KBM-7 (cell line): Measurements from ENCODE around the gene PGM5.

Experiments used
- DNase-seq: peaks from one replicate; pipeline ENCODE4 v3.0.0-alpha.2; 2015
- in situ Hi-C: fragments of 300-500 bp; cut with MboI; formaldehyde crosslinking; loops from 2 replicates; pipeline ENCODE4 v1.14.3; 2020; ENCODE audit warnings: low sequenced_read_pairs, low pct_unique_long_range_greater_than_20kb, mixed read lengths

PGM5 gene

GRCh38 chr9:68480807-68481206, 124.4 kb downstream of the PGM5 start:
- DNase-seq, result no peak
- in situ Hi-C loops, result no loop called here

- in situ Hi-C loops, result no loop called here
These were observed 126.1 kb downstream of the PGM5 start for GRCh38 chr9:68482548-68482947.

GRCh38 chr9:68488126-68488525, 131.7 kb downstream of the PGM5 start:
- in situ Hi-C loops, result no loop called here
- no peak for DNase-seq

More at GRCh38 chr9:68482548-68482947, 126.1 kb downstream of the PGM5 start:
- DNase-seq, result no peak

- in situ Hi-C loops, result no loop called here
These were observed 133.2 kb downstream of the PGM5 start for GRCh38 chr9:68489646-68490045.

GRCh38 chr9:68492806-68493205, 136.4 kb downstream of the PGM5 start:
- DNase-seq, result no peak
- in situ Hi-C loops, result no loop called here

More at GRCh38 chr9:68489646-68490045, 133.2 kb downstream of the PGM5 start:
- no peak for DNase-seq

- DNase-seq, result no peak
- in situ Hi-C loops, result no loop called here
These were observed 137.1 kb downstream of the PGM5 start for GRCh38 chr9:68493541-68493940.

GRCh38 chr9:68493958-68494577, 137.7 kb downstream of the PGM5 start:
- in situ Hi-C loops, result no loop called here

GRCh38 chr9:68495247-68495646, 138.8 kb downstream of the PGM5 start:
- in situ Hi-C loops, result no loop called here
- no peak for DNase-seq

More at GRCh38 chr9:68493958-68494577, 137.7 kb downstream of the PGM5 start:
- no peak for DNase-seq

GRCh38 chr9:68496356-68496755, 139.9 kb downstream of the PGM5 start:
- DNase-seq, result no peak
- in situ Hi-C loops, result no loop called here

- in situ Hi-C loops, result no loop called here
- no peak for DNase-seq
These were observed 141.2 kb downstream of the PGM5 start for GRCh38 chr9:68497629-68498028.

GRCh38 chr9:68498816-68499215, 142.4 kb downstream of the PGM5 start:
- DNase-seq, result no peak
- in situ Hi-C loops, result no loop called here

GRCh38 chr9:68500457-68501381, 144.3 kb downstream of the PGM5 start:
- no peak for DNase-seq
- in situ Hi-C loops, result no loop called here

GRCh38 chr9:68502279-68502678, 145.9 kb downstream of the PGM5 start:
- in situ Hi-C loops, result no loop called here
- no peak for DNase-seq

- in situ Hi-C loops, result no loop called here
- DNase-seq, result peak; percentile 44
These were observed 149.4 kb downstream of the PGM5 start for GRCh38 chr9:68505681-68506409.

- in situ Hi-C loops, result no loop called here
- no peak for DNase-seq
These were observed 150.1 kb downstream of the PGM5 start for GRCh38 chr9:68506551-68506950.

- peak; percentile 38 for DNase-seq
- in situ Hi-C loops, result no loop called here
These were observed 150.9 kb downstream of the PGM5 start for GRCh38 chr9:68507130-68507805.

- DNase-seq, result no peak
- in situ Hi-C loops, result no loop called here
These were observed 151.4 kb downstream of the PGM5 start for GRCh38 chr9:68507806-68508145.

- DNase-seq, result no peak
- in situ Hi-C loops, result no loop called here
These were observed 152.1 kb downstream of the PGM5 start for GRCh38 chr9:68508547-68508946.

GRCh38 chr9:68509689-68510088, 153.3 kb downstream of the PGM5 start:
- DNase-seq, result no peak
- in situ Hi-C loops, result no loop called here
